Effector memory CD8-positive, alpha-beta T cell (primary cell): Measurements from ENCODE around the gene ACVRL1.
A peak's percentile ranks its signal among the peaks of the same experiment; 100 is the strongest.

Experiments
- ATAC-seq: fragments of 150-1000 bp; cut with Tn5 transposase; replicated peaks from 2 replicates; pipeline ENCODE4 v1.10.0; 2021; ENCODE audit warnings: mild to moderate bottlenecking, moderate library complexity
- DNase-seq, 3 experiments: peaks; one replicate each; pipeline ENCODE4 v3.0.0; 2021
- H3K27ac Mint-ChIP-seq, 2 donors: one replicate each; pipeline ENCODE4 v1.8.0; 2022; ENCODE audit warnings: mild to moderate bottlenecking in 2 of 2, mixed read lengths in 2 of 2, moderate library complexity in 2 of 2
- H3K27me3 Mint-ChIP-seq, 2 donors: one replicate each; pipeline ENCODE4 v1.8.0; 2022; ENCODE audit warnings: mixed read lengths in 2 of 2
- H3K36me3 Mint-ChIP-seq: one replicate; pipeline ENCODE4 v1.8.0; 2022; ENCODE audit warnings: mild to moderate bottlenecking, moderate library complexity, mixed read lengths; ENCODE audit not compliant: insufficient read depth
- H3K4me1 Mint-ChIP-seq, 2 donors: one replicate each; pipeline ENCODE4 v1.8.0; 2022; ENCODE audit warnings: low read depth in 2 of 2, mixed read lengths in 2 of 2
- H3K4me3 Mint-ChIP-seq, 2 donors: one replicate each; pipeline ENCODE4 v1.8.0; 2022; ENCODE audit warnings: mild to moderate bottlenecking in 2 of 2, mixed read lengths in 2 of 2, moderate library complexity in 2 of 2
- H3K9me3 Mint-ChIP-seq, 2 donors: one replicate each; pipeline ENCODE4 v1.8.0; 2022; ENCODE audit warnings: mixed read lengths in 2 of 2

ACVRL1 gene

DNA sequence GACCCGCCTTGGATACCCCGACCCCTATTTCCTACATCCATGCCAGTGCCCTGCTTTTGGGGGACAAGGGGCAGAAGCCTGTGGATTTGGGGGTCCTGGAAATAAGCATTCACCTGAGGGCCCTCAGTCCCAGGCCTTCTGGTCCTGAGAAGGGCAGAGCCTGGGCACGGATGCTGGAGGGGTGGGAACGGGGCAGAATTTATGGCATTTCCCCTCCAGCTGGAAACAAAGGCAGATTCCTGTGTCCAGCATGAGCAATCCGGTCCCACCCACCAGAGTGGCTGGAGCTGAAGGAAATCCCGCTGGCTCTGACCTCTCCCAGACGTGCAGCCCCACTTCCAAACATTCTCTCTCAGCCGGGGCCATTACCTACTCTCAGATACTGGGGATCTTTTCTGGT lies 10.1 kb upstream of the ACVRL1 start:
- ATAC-seq = no peak
- H3K27ac Mint-ChIP-seq = no peak overlapping the region

GRCh38 chr12:51898506-51898905 lies 8.8 kb upstream of the ACVRL1 start:
- Mint-ChIP-seq H3K27me3 (peaks cover 33 to 77% of the 10 kb centered on the region in 2 donors), H3K4me1 (peaks cover 0 to 1% of the 10 kb centered on the region in 2 donors), H3K27ac (no peak overlapping the region), H3K4me3 (no peak overlapping the region), H3K9me3 (no peaks in the 10 kb centered on the region), H3K36me3 (peaks cover 5% of the 10 kb centered on the region)
- DNase-seq = no peak
- no peak for ATAC-seq

More for the DNA sequence above, 10.1 kb upstream of the ACVRL1 start:
- Mint-ChIP-seq H3K4me3 (no peak overlapping the region), H3K36me3 (no peaks in the 10 kb centered on the region), H3K4me1 (peaks cover 0 to 1% of the 10 kb centered on the region in 2 donors), H3K9me3 (no peaks in the 10 kb centered on the region), H3K27me3 (peaks cover 40 to 90% of the 10 kb centered on the region in 2 donors)
- DNase-seq = no peak

DNA sequence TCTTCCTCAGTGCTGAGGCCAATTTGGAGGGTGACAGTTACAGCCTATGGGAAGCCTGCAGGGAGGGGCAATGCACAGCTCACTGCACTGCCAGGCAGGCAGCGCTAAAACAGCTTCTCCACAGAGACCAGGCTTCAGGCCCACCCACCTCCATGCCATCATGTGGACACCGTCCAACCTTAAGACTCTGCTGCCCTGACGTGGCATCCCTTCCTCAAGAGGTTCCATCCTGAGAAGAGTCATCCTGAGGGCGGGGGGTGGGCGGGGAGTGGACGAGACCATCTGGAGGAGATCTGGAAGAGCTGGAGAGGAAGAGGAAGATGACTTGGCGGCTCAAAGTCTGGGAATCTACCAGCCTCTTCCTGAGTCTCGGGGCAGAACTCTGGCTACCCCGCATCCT lies 8.4 kb upstream of the ACVRL1 start:
- no peaks in the 10 kb centered on the region for H3K9me3 Mint-ChIP-seq
- no peak overlapping the region for H3K27ac Mint-ChIP-seq
- peaks cover 0 to 1% of the 10 kb centered on the region in 2 donors for H3K4me1 Mint-ChIP-seq
- ATAC-seq (no peak), DNase-seq (no peak)
- H3K4me3 Mint-ChIP-seq = no peak overlapping the region
- H3K27me3 Mint-ChIP-seq = peaks cover 33 to 73% of the 10 kb centered on the region in 2 donors
- H3K36me3 Mint-ChIP-seq = peaks cover 5% of the 10 kb centered on the region

GRCh38 chr12:51900323-51900889 lies 6.9 kb upstream of the ACVRL1 start:
- H3K4me1 Mint-ChIP-seq = peaks cover 0 to 1% of the 10 kb centered on the region in 2 donors

DNA sequence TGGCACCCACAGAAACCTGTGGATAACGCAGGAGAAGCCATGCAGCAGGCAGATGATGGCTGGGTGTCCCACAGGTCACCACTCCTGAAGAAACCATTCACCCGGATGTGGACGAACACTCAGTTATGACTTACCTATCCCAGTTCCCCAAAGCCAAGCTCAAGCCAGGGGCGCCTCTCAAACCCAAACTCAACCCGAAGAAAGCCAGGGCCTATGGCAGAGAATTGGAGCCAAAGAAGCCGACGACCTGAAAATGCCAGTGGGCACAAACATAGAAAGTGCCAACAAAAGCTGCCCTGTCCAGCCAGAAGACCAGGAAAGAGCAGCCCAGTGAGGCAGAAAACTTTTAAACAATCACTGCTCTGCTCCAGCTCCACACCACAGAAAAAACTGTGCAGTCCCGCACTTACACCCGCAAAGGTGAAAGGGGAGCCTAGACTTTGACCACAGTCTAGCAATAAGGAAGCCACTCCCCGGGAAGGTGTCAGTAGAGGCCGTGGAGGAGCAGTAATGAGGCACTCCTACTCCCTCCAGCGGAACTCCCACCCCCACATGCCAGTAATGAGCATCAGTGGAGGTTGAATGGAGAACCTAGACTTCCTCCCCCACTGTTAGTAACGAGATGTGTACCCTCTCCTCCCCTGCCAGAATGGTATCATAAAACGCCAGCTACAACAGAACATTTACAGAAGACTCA lies 6.0 kb upstream of the ACVRL1 start:
- no peaks in the 10 kb centered on the region for H3K4me1 Mint-ChIP-seq
- no peak for ATAC-seq
- H3K36me3 Mint-ChIP-seq = peaks cover 5% of the 10 kb centered on the region
- no peak for DNase-seq
- no peaks in the 10 kb centered on the region for H3K9me3 Mint-ChIP-seq
- no peak overlapping the region for H3K27ac Mint-ChIP-seq
- H3K27me3 Mint-ChIP-seq = peaks cover 28 to 58% of the 10 kb centered on the region in 2 donors
- H3K4me3 Mint-ChIP-seq = no peak overlapping the region

More at GRCh38 chr12:51900323-51900889, 6.9 kb upstream of the ACVRL1 start:
- Mint-ChIP-seq H3K27ac (no peak overlapping the region), H3K27me3 (peaks cover 29 to 58% of the 10 kb centered on the region in 2 donors), H3K9me3 (no peaks in the 10 kb centered on the region), H3K4me3 (no peak overlapping the region), H3K36me3 (peaks cover 5% of the 10 kb centered on the region)
- no peak for ATAC-seq
- DNase-seq = no peak

DNA sequence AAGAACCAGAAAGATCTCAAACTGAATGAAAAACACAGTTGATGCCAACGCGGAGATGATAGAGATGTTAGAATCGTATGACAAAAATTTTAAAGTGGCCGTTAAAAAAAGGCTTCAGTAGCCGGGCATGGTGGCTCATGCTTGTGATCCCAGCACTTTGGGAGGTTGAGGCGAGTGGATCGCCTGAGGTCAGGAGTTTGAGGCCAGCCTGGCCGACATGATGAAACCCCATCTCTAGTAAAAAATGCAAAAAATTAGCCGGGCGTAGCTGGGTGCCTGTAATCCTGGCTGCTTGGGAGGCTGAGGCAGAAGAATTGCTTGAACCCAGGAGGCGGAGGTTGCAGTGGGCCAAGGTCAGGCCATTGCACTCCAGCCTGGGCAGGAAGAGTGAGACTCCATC lies 5.4 kb upstream of the ACVRL1 start:
- Mint-ChIP-seq H3K4me3 (no peak overlapping the region), H3K4me1 (no peaks in the 10 kb centered on the region), H3K9me3 (no peaks in the 10 kb centered on the region), H3K36me3 (peaks cover 5% of the 10 kb centered on the region), H3K27ac (no peak overlapping the region), H3K27me3 (peaks cover 26 to 58% of the 10 kb centered on the region in 2 donors)
- no peak for ATAC-seq
- DNase-seq = no peak

GRCh38 chr12:51904951-51905470 lies 2.3 kb upstream of the ACVRL1 start:
- H3K36me3 Mint-ChIP-seq = peaks cover 5% of the 10 kb centered on the region
- no peak overlapping the region for H3K27ac Mint-ChIP-seq
- no peaks in the 10 kb centered on the region for H3K9me3 Mint-ChIP-seq
- no peaks in the 10 kb centered on the region for H3K4me1 Mint-ChIP-seq
- H3K27me3 Mint-ChIP-seq = peaks cover 32 to 57% of the 10 kb centered on the region in 2 donors
- no peak overlapping the region for H3K4me3 Mint-ChIP-seq
- DNase-seq = no peak
- no peak for ATAC-seq

- Mint-ChIP-seq H3K4me1 (no peaks in the 10 kb centered on the region), H3K36me3 (peaks cover 8% of the 10 kb centered on the region), H3K27me3 (peaks cover 32 to 57% of the 10 kb centered on the region in 2 donors), H3K27ac (no peak overlapping the region), H3K9me3 (no peaks in the 10 kb centered on the region), H3K4me3 (no peak overlapping the region)
- DNase-seq (no peak), ATAC-seq (no peak)
These were observed 1.6 kb upstream of the ACVRL1 start for GRCh38 chr12:51905471-51906429.

DNA sequence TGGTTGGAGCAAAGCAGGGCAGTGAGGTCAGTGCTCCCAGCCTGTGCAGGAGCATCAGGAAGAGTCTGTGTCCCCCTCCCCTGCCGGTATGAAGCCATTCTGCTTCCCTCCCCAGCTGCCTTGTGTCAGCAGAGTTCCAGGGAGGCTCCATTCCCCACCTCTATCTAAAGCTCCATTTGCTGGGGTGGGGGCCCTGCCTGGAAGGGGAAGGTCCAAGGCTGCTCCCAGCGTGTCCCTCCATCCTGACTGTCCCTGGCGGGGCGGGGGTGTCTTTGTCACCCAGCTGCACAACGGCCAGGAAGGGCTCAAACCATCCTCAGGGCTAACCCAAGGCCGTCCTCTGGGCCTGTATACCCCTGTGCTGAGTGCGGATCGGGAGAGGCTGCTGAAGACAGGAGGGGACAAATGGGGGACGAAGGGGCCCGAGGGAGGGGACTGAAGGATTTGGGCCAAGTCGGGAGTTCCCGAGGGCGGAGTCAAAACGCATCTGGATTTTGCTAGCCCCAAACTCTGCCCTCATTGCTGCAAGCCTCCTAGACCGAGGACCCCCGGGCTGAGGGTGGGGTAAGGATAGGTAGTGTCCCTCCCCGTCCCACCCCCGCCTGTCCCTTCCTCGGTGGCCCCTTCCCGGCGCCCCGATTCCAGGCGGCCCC lies 748 bp upstream of the ACVRL1 start:
- Mint-ChIP-seq H3K27ac (no peak overlapping the region), H3K4me3 (peak overlapping the region in 1 of 2 donors; percentile 34), H3K36me3 (peaks cover 8% of the 10 kb centered on the region), H3K27me3 (peaks cover 26 to 59% of the 10 kb centered on the region in 2 donors), H3K9me3 (no peaks in the 10 kb centered on the region), H3K4me1 (no peaks in the 10 kb centered on the region)
- ATAC-seq (no peak), DNase-seq (no peak)

DNA sequence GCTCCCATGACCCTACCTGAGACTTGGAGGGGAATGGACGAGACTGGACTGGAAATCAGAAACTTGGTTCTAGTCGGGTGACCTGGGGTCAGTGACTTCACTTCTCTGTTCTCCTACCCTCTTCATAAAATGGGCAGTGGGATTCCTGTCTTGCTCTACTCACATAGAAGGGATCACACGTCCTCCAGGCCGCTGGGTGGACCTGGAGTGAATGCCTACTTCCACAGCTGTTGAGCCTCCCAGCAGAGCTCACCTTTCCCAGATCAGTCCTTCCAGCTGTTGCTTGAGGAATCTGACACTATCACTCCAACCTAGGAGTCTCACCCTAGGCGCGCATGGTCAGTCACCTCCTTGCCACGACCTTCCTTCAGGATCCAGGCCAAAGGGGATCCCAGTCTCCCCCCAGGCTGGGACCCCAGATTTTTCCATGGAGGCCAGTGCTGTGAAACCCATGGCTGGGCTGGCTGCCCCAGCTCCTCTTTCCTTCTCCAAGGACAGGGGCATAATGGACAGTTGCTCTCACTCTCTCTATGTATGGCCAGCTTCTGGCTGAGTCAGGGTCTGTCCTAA lies 637 bp downstream of the ACVRL1 start:
- DNase-seq = no peak
- Mint-ChIP-seq H3K9me3 (no peaks in the 10 kb centered on the region), H3K27me3 (peaks cover 29 to 68% of the 10 kb centered on the region in 2 donors), H3K36me3 (peaks cover 8% of the 10 kb centered on the region), H3K4me1 (no peaks in the 10 kb centered on the region), H3K4me3 (no peak overlapping the region), H3K27ac (no peak overlapping the region)
- no peak for ATAC-seq

DNA sequence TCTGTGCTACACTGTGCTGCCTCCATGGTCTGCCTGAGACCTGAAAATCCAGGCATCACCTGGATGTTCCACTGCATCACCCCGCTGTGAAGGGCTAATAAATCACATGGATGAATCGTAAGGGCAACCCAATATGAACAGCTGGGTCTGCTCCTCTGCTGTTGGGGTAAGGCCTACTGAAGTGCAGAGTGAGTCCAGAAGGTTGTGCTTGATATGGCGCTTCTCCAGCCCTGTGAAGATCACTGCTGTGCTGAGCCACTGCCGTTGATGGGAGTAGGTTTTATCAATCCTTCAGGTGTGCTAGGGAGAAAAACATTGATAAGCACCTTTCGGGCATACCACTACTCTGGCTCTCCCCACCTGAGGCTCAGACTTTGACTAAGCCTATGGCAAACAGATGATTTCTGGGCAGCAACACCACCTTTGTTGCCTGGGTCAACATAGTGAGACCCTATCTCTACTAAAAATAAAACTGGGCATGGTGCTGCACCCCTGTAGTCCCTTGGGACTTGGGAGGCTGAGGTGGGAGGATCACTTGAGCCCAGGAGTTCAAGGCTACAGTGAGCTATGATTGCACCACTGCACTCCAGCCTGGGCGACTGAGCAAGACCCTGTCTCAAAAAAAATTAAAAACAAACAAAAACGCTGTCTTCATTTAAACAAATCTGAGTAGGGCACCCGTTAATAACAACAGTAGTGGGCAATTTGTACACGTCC lies 1.7 kb downstream of the ACVRL1 start:
- H3K4me1 Mint-ChIP-seq = no peaks in the 10 kb centered on the region
- H3K9me3 Mint-ChIP-seq = no peaks in the 10 kb centered on the region
- peaks cover 3% of the 10 kb centered on the region for H3K36me3 Mint-ChIP-seq

GRCh38 chr12:51910168-51910567 lies 2.9 kb downstream of the ACVRL1 start:
- peaks cover 30 to 81% of the 10 kb centered on the region in 2 donors for H3K27me3 Mint-ChIP-seq
- ATAC-seq (no peak), DNase-seq (no peak)
- no peaks in the 10 kb centered on the region for H3K4me1 Mint-ChIP-seq
- no peak overlapping the region for H3K4me3 Mint-ChIP-seq
- H3K36me3 Mint-ChIP-seq = peaks cover 3% of the 10 kb centered on the region
- H3K9me3 Mint-ChIP-seq = no peaks in the 10 kb centered on the region
- peak overlapping the region in 1 of 2 donors; percentile 17 for H3K27ac Mint-ChIP-seq

More for the DNA sequence above, 1.7 kb downstream of the ACVRL1 start:
- no peak overlapping the region for H3K27ac Mint-ChIP-seq
- peaks cover 30 to 78% of the 10 kb centered on the region in 2 donors for H3K27me3 Mint-ChIP-seq
- DNase-seq = no peak
- no peak for ATAC-seq
- H3K4me3 Mint-ChIP-seq = no peak overlapping the region
